HepG2 (cell line): ENCODE results near the gene GUCA1A. TPM values are rescaled to one million over a fixed set of nuclear protein-coding genes. Genes with fewer than 3 reads are reported as not detected.
A peak's percentile ranks its signal among the peaks of the same experiment; 100 is the strongest.

Experiments
- E2F1 ChIP-seq: sonication (generic); formaldehyde crosslinking; IDR thresholded peaks from 2 replicates; pipeline ENCODE4 v1.5.0; 2020; ENCODE audit warnings: missing genetic modification reagents
- ETV5 ChIP-seq: IDR thresholded peaks from 2 replicates; pipeline ENCODE4 v1.6.1; 2018; ENCODE audit warnings: missing biosample characterization, missing genetic modification reagents, inconsistent platforms, borderline replicate concordance
- KDM5A ChIP-seq: fragments of 200-600 bp; sonication (generic); IDR thresholded peaks from 2 replicates; pipeline ENCODE4 v1.7.0; 2018; ENCODE audit warnings: antibody characterized with exemption, mild to moderate bottlenecking, low read length, borderline replicate concordance
- KLF13 ChIP-seq: sonication (generic); formaldehyde crosslinking; IDR thresholded peaks from 2 replicates; pipeline ENCODE4 v1.4.0; 2020; ENCODE audit warnings: mild to moderate bottlenecking, missing genetic modification reagents
- KMT2A ChIP-seq: sonication (generic); formaldehyde crosslinking; IDR thresholded peaks from 2 replicates; pipeline ENCODE4 v1.4.0; 2020; ENCODE audit warnings: missing genetic modification reagents
- MYPOP ChIP-seq: sonication (generic); formaldehyde crosslinking; IDR thresholded peaks from 2 replicates; pipeline ENCODE4 v1.8.1; 2023; ENCODE audit warnings: mild to moderate bottlenecking, moderate library complexity, missing genetic modification reagents
- NR0B2 ChIP-seq: sonication (generic); formaldehyde crosslinking; IDR thresholded peaks from 2 replicates; pipeline ENCODE4 v1.4.0; 2020; ENCODE audit warnings: mild to moderate bottlenecking, missing genetic modification reagents
- POGZ ChIP-seq: sonication (generic); formaldehyde crosslinking; IDR thresholded peaks from 2 replicates; pipeline ENCODE4 v1.4.0; 2020; ENCODE audit warnings: mild to moderate bottlenecking, missing genetic modification reagents
- THAP9 ChIP-seq: sonication (generic); formaldehyde crosslinking; IDR thresholded peaks from 2 replicates; pipeline ENCODE4; 2020; ENCODE audit warnings: missing genetic modification reagents, mild to moderate bottlenecking, borderline replicate concordance
- USF2 ChIP-seq, 2 experiments: sonication (generic) in 1 of 2; formaldehyde crosslinking in 1 of 2; IDR thresholded peaks; 2 replicates each; pipeline versions ENCODE4 v1.5.1 to v1.6.1; 2011 to 2020; ENCODE audit warnings: borderline replicate concordance in 1 of 2, low read depth in 1 of 2, low read length in 1 of 2, mild to moderate bottlenecking in 1 of 2, missing genetic modification reagents in 1 of 2, moderate library complexity in 1 of 2
- ZNF124 ChIP-seq: sonication (generic); formaldehyde crosslinking; IDR thresholded peaks from 2 replicates; pipeline ENCODE4 v1.4.0; 2020; ENCODE audit warnings: missing genetic modification reagents
- ZNF18 ChIP-seq: sonication (generic); formaldehyde crosslinking; IDR thresholded peaks from 2 replicates; pipeline ENCODE4 v1.8.0; 2022; ENCODE audit warnings: mild to moderate bottlenecking, missing genetic modification reagents; ENCODE audit not compliant: insufficient replicate concordance
- ZNF513 ChIP-seq: sonication (generic); formaldehyde crosslinking; conservative IDR thresholded peaks from 2 replicates; pipeline ENCODE4 v1.5.0; 2020; ENCODE audit warnings: missing genetic modification reagents
- ZNF530 ChIP-seq: sonication (generic); formaldehyde crosslinking; IDR thresholded peaks from 2 replicates; pipeline ENCODE4 v1.5.0; 2020; ENCODE audit warnings: low read depth, mild to moderate bottlenecking, missing genetic modification reagents
- ZNF598 ChIP-seq: sonication (generic); formaldehyde crosslinking; IDR thresholded peaks from 2 replicates; pipeline ENCODE4 v1.5.1; 2020; ENCODE audit warnings: mild to moderate bottlenecking, missing genetic modification reagents, borderline replicate concordance
- ZNF614 ChIP-seq: IDR thresholded peaks from 2 replicates; pipeline ENCODE4 v1.6.1; 2018; ENCODE audit warnings: missing biosample characterization, missing genetic modification reagents, inconsistent platforms, borderline replicate concordance
- polyA plus RNA-seq, 8 experiments: library from polyadenylated mRNA; depleted of rRNA in 3 of 8; stranded (reverse) in 7 of 8; unstranded in 1 of 8; fragments of >200 nt; fragmentation: Illumina TruSeq in 4 of 8; extraction: Trizol in 4 of 8; gene quantifications; 2 replicates each; pipeline versions ENCODE4 v1.2.1 to v1.2.3, GENCODE V29; 2011 to 2016; ENCODE audit warnings: low read depth in 4 of 8, missing spikeins in 1 of 8, mixed read lengths in 1 of 8; ENCODE audit not compliant: insufficient read depth in 1 of 8
- total RNA-seq, 5 experiments: library from RNA; depleted of rRNA; stranded (reverse); fragments of >200 nt; fragmentation: Illumina TruSeq; extraction: Trizol; gene quantifications; 2 replicates each; pipeline ENCODE4 v1.2.3, GENCODE V29; 2016; ENCODE audit warnings: low read depth in 1 of 5

Gene GUCA1A
- total and polyA plus RNA-seq, 2 of the 13 experiments (the other 11 are each of a cell fraction or from before 2014, with no cell fraction given): not detected

GRCh38 chr6:42166444-42167141 is 6.6 kb upstream of the GUCA1A start (continued):
- no peak for TF ChIP-seq ZNF598 (CRISPR knock-in tag)
- TF ChIP-seq ZNF513 (CRISPR knock-in tag): no peak
- TF ChIP-seq KDM5A: no peak
- no peak for TF ChIP-seq KMT2A (CRISPR knock-in tag)
- no peak for TF ChIP-seq ZNF18 (CRISPR knock-in tag)
- TF ChIP-seq ZNF614 (CRISPR knock-in tag): 0 out of 2 replicates have a peak, but pooled peaks have one; percentile 29
- no peak; the same call in 1 of the 2 replicates for TF ChIP-seq ETV5 (CRISPR knock-in tag)
- TF ChIP-seq NR0B2 (CRISPR knock-in tag): peak; percentile 20; the same call in 1 of the 2 replicates
- TF ChIP-seq POGZ (CRISPR knock-in tag): 0 out of 2 replicates have a peak, but pooled peaks have one; percentile 29
- no peak for TF ChIP-seq E2F1
- TF ChIP-seq USF2 (IDR thresholded peaks at IDR 0.05; ENCODE audit: low read depth, low read length): no peak
- TF ChIP-seq USF2 (CRISPR knock-in tag; IDR thresholded peaks at IDR 0.05; ENCODE audit: borderline replicate concordance): no peak
- no peak for TF ChIP-seq KLF13 (CRISPR knock-in tag)
- TF ChIP-seq THAP9 (CRISPR knock-in tag): 0 out of 2 replicates have a peak, but pooled peaks have one; percentile 36
- no peak for TF ChIP-seq MYPOP (CRISPR knock-in tag)
- no peak for TF ChIP-seq ZNF530 (CRISPR knock-in tag)
- TF ChIP-seq ZNF124: no peak
